Testis (tissue), 5 donors: ENCODE data around the gene FAM193A. TPM values are rescaled to one million over a fixed set of nuclear protein-coding genes. Genes with fewer than 3 reads are reported as not detected.

Experiments used
- DNase-seq: peaks from one replicate; pipeline ENCODE4 v3.0.0-alpha.2; 2019
- H3K27ac ChIP-seq, 2 donors: fragments of 200-600 bp; sonication (generic); one replicate each; pipeline ENCODE4 v1.5.1; 2019
- H3K27me3 ChIP-seq: fragments of 200-600 bp; sonication (generic); one replicate; pipeline ENCODE4 v1.5.1; 2019
- H3K36me3 ChIP-seq: fragments of 200-600 bp; sonication (generic); one replicate; pipeline ENCODE4 v1.5.1; 2017; ENCODE audit warnings: low read depth; ENCODE audit errors: missing control alignments
- H3K4me1 ChIP-seq: fragments of 200-600 bp; sonication (generic); one replicate; pipeline ENCODE4 v1.5.1; 2019
- H3K4me3 ChIP-seq, 2 donors: fragments of 200-600 bp; sonication (generic); one replicate each; pipeline ENCODE4 v1.5.1; 2017 to 2019
- H3K9me3 ChIP-seq: fragments of 200-600 bp; sonication (generic); one replicate; pipeline ENCODE4 v1.5.1; 2017
- POLR2A ChIP-seq: fragments of 450-650 bp; IDR thresholded peaks from one replicate; pipeline ENCODE4 v1.6.1; 2017; ENCODE audit warnings: antibody characterized with exemption, mild to moderate bottlenecking, moderate library complexity
- WGBS, 2 donors: methylation state at CpG; one replicate each; pipeline ENCODE4 v1.1.5; 2018; 5-methylcytosine and 5-hydroxymethylcytosine counted together
- intact Hi-C: fragments of 100-400 bp; cut with DNase I; formaldehyde crosslinking; loops from one replicate; pipeline ENCODE4 v1.15.1; 2023; ENCODE audit warnings: low total_unique reads
- long read RNA-seq, 2 donors: transcript quantifications; one replicate each; lab custom pipeline, GENCODE V29; 2026
- polyA plus RNA-seq: library from polyadenylated mRNA; stranded (reverse); fragments of 350-450 nt; fragmentation: Illumina TruSeq; extraction: RNeasy Lipid Tissue Mini Kit (QIAGEN cat#74804); gene quantifications from one replicate; pipeline ENCODE4 v1.2.3, GENCODE V29; 2014; ENCODE audit warnings: low read depth, low replicate concordance; ENCODE audit not compliant: insufficient read depth
- total RNA-seq, 2 donors: library from RNA; depleted of rRNA; stranded (reverse); fragments of >200 nt; gene quantifications; one replicate each; pipeline ENCODE4 v1.2.3, GENCODE V29; 2016
- TF ChIP-seq, protein P1 (sequence below), 3 experiments: fragments of 450-650 bp in 2 of 3; fragments of 200-600 bp in 1 of 3; sonication (generic) in 1 of 3; IDR thresholded peaks; one replicate each; pipeline ENCODE4 v1.5.1; 2016 to 2019; ENCODE audit warnings: antibody characterized with exemption in 3 of 3, mild to moderate bottlenecking in 2 of 3, moderate library complexity in 1 of 3

Gene FAM193A, protein sequence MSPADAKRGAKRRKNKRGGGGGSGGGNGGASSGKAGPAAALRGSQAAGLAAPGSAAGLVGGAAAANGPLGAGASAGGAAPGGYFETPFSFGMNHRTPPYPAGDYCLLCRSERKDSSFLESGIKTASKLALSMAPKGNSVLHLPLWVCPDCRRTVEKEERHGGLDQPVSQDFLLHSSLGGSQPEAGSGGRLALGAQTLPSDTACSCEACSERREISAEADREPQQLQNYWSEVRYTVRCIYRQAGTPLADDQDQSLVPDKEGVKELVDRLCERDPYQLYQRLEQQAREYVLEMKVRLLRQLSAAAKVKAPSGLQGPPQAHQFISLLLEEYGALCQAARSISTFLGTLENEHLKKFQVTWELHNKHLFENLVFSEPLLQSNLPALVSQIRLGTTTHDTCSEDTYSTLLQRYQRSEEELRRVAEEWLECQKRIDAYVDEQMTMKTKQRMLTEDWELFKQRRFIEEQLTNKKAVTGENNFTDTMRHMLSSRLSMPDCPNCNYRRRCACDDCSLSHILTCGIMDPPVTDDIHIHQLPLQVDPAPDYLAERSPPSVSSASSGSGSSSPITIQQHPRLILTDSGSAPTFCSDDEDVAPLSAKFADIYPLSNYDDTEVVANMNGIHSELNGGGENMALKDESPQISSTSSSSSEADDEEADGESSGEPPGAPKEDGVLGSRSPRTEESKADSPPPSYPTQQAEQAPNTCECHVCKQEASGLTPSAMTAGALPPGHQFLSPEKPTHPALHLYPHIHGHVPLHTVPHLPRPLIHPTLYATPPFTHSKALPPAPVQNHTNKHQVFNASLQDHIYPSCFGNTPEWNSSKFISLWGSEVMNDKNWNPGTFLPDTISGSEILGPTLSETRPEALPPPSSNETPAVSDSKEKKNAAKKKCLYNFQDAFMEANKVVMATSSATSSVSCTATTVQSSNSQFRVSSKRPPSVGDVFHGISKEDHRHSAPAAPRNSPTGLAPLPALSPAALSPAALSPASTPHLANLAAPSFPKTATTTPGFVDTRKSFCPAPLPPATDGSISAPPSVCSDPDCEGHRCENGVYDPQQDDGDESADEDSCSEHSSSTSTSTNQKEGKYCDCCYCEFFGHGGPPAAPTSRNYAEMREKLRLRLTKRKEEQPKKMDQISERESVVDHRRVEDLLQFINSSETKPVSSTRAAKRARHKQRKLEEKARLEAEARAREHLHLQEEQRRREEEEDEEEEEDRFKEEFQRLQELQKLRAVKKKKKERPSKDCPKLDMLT (N-terminal part only)
- total RNA-seq (10 to 100 TPM; 78.7 to 92.4 TPM), polyA plus RNA-seq (50.4 TPM)
- long read RNA-seq, donor 1, result 0 reads
- long read RNA-seq, donor 2, result 0 reads

DNA sequence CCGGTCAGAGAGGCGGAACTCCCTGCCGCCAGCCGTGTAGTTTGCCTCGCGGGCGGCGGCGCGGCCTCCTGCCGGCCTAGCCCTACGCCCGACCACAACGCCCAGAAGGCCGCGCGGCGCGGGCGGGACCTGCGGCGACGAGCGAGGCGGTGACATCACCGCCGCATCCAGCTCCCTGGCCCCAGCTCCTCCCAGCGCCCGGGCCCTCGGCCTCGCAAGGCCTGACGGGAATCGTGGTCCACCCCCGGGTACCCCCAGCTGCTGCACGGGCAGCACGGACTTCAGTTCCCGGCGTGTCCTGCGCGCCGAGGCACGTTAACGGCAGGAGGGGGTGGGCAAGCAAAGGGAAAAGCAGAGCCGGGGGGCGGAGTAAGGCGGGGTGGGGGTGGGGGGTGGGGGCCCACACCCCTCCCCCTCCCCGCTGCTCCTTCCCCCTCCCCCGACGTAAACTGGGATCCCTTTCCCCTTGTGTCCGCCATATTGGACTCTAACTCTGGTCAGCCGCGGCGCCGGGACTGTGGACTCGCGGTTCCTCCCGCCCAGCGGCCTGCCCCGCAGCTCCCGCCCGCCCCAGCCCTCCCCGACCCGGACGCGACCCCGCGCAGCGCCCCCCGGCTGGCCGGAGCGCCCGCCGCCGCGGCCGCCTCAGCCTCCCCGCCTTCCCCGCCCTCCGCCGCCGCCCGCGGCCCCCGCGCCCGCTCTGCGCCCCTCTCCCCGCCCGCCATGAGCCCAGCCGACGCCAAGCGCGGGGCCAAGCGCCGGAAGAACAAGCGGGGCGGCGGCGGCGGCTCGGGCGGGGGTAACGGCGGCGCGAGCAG lies at the start of gene FAM193A:
Gene FAM193A, plus strand, starts transcription at position 455 of the 818 bp plus-strand sequence. Its CDS starts 269 bp downstream, at position 724.
- Histone ChIP-seq H3K4me3 (peak within 1 kb of the TSS; percentile 81 to 97), H3K4me1 (peaks cover 26% of the 10 kb centered on the region), H3K27me3 (no peaks in the 10 kb centered on the region), H3K27ac (peak within 1 kb of the TSS; percentile 92 to 95), H3K9me3 (no peaks in the 10 kb centered on the region), H3K36me3 (no peaks in the 10 kb centered on the region)
- TF ChIP-seq, protein P1, sequence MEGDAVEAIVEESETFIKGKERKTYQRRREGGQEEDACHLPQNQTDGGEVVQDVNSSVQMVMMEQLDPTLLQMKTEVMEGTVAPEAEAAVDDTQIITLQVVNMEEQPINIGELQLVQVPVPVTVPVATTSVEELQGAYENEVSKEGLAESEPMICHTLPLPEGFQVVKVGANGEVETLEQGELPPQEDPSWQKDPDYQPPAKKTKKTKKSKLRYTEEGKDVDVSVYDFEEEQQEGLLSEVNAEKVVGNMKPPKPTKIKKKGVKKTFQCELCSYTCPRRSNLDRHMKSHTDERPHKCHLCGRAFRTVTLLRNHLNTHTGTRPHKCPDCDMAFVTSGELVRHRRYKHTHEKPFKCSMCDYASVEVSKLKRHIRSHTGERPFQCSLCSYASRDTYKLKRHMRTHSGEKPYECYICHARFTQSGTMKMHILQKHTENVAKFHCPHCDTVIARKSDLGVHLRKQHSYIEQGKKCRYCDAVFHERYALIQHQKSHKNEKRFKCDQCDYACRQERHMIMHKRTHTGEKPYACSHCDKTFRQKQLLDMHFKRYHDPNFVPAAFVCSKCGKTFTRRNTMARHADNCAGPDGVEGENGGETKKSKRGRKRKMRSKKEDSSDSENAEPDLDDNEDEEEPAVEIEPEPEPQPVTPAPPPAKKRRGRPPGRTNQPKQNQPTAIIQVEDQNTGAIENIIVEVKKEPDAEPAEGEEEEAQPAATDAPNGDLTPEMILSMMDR (IDR thresholded peaks at IDR 0.05), result no peak
- no peak for TF ChIP-seq POLR2A
- intact Hi-C loops, result no loop called here
- peak; percentile 99 for DNase-seq
- WGBS, 2 donors, result 0% methylated on average over 54 of the region's 106 CpGs; no CpG with 5 or more reads in 1 of the 2 donors

DNA sequence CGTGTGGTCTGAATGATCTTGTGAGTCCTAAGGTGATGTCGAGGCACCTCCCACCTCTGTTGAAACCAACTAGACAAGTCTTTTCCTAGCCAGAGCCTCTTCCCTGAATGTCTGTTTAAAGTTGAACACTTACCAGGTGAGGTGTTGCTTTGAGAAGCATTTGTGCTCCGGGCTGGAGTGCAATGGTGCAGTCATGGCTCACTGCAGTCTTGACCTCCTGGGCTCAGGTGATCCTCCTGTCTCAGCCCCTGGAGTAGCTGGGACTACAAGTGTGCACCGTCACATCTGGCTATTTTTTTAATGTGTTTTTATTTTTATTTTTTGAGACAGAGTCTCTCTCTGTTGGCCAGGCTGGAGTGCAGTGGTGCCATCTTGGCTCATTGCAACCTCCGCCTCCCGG lies 49.5 kb upstream of the FAM193A start:
- 90 to 94% methylated on average over 6 of the region's 6 CpGs for WGBS, 2 donors
- DNase-seq, result no peak
- intact Hi-C loops, result no loop called here
- H3K4me3 ChIP-seq, result no peak overlapping the region
- no peaks in the 10 kb centered on the region for H3K36me3 ChIP-seq
- peaks cover 29% of the 10 kb centered on the region for H3K4me1 ChIP-seq
- no peaks in the 10 kb centered on the region for H3K9me3 ChIP-seq
- no peaks in the 10 kb centered on the region for H3K27me3 ChIP-seq
- H3K27ac ChIP-seq, result no peak overlapping the region
- no peak for TF ChIP-seq POLR2A
- TF ChIP-seq, protein P1 (IDR thresholded peaks at IDR 0.05), result no peak

DNA sequence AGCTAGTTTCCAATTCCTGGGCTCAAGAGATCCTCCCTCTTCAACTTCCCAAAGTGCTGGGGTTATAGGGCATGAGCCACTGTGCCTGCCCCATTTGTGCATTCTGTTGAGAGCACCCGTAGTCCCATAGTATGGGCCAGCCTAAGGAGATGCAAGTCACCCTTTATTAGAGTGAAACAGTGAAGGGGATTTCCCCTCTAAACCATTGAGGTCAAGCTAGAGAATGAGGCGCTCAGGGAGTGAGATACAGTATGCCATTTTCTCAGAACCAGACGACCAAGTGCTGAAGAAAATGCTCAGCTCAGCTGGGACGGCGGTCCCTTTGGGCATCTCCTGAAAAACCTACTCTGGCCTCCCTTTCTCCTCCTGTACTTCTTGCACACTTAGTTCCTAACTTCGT lies 48.8 kb upstream of the FAM193A start:
- Histone ChIP-seq H3K4me3 (no peak overlapping the region), H3K4me1 (peaks cover 22% of the 10 kb centered on the region), H3K36me3 (no peaks in the 10 kb centered on the region), H3K27ac (no peak overlapping the region), H3K9me3 (no peaks in the 10 kb centered on the region), H3K27me3 (no peaks in the 10 kb centered on the region)
- intact Hi-C loops, result no loop called here
- no peak for TF ChIP-seq POLR2A
- WGBS, 2 donors, result 72 to 87% methylated on average over 6 of the region's 6 CpGs
- DNase-seq, result no peak

DNA sequence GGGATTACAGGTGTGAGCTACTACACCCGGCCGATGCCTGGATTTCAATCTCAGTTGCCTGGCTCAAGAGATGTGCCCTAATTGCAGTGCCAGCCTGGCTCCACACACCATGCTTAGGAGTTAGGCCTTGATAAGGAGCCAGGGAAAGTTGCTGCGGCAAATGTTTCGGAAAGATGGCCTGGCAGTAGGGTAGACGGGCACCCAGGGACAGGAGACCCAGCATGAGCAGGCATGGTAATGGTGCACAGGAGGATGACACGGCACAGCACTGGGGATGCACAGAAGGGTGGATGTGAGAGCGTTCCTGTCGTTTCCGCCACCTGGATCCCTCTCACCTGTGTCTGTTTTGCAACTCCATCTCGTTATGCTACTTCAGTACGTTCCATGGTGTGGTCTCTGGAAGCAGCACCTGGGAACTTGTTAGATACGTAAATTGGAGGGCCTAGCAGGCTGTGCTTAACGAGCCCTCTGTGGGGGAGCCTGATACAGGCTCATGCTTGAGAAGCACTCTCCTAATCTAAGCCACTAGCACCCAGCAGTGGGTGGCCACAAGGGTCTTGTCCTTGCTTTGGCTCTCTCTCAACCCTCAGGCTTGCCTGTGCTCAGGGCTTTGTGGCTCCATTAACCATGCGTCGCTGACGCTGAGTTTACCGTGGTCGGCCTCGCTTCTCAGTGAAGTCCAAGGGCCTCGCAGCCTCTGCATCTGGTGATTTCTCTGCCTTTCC lies 47.2 kb upstream of the FAM193A start:
- Histone ChIP-seq H3K4me1 (peaks cover 14% of the 10 kb centered on the region), H3K36me3 (no peaks in the 10 kb centered on the region), H3K27ac (no peak overlapping the region), H3K27me3 (no peaks in the 10 kb centered on the region), H3K4me3 (no peak overlapping the region), H3K9me3 (no peaks in the 10 kb centered on the region)
- intact Hi-C loops, result no loop called here
- WGBS, 2 donors, result 90 to 91% methylated on average over 20 of the region's 20 CpGs
- no peak for TF ChIP-seq POLR2A
- TF ChIP-seq, protein P1 (IDR thresholded peaks at IDR 0.05), result no peak
- DNase-seq, result no peak
